Naive B cell (primary cell): ENCODE data around the gene LAMA5. TPM values are rescaled to one million over a fixed set of nuclear protein-coding genes. Genes with fewer than 3 reads are reported as not detected.

Source experiments
- ATAC-seq, 2 donors: fragments of 150-1000 bp; cut with Tn5 transposase; 2 replicates each; pipeline ENCODE4 v1.10.0; 2021; ENCODE audit warnings: low read depth in 2 of 2, mild to moderate bottlenecking in 2 of 2, moderate library complexity in 2 of 2
- DNase-seq: peaks from one replicate; pipeline ENCODE4 v3.0.0; 2022
- H3K27ac Mint-ChIP-seq, 6 donors: one replicate each; pipeline ENCODE4 v1.8.0; 2020 to 2022; ENCODE audit warnings: mild to moderate bottlenecking in 6 of 6, mixed read lengths in 6 of 6, moderate library complexity in 5 of 6, inconsistent platforms in 2 of 6
- H3K27me3 Mint-ChIP-seq, 3 donors: one replicate each; pipeline ENCODE4 v1.8.0; 2021 to 2022; ENCODE audit warnings: mixed read lengths in 3 of 3, mild to moderate bottlenecking in 1 of 3
- H3K36me3 Mint-ChIP-seq, 2 donors: one replicate each; pipeline ENCODE4 v1.8.0; 2020 to 2022; ENCODE audit warnings: mixed read lengths in 2 of 2, inconsistent platforms in 1 of 2, mild to moderate bottlenecking in 1 of 2
- H3K4me1 Mint-ChIP-seq, 3 donors: one replicate each; pipeline ENCODE4 v1.8.0; 2020 to 2022; ENCODE audit warnings: mixed read lengths in 3 of 3, inconsistent platforms in 1 of 3, mild to moderate bottlenecking in 1 of 3, moderate library complexity in 1 of 3
- H3K4me3 Mint-ChIP-seq, 8 donors: one replicate each; pipeline ENCODE4 v1.8.0; 2020 to 2022; ENCODE audit warnings: mild to moderate bottlenecking in 8 of 8, mixed read lengths in 8 of 8, moderate library complexity in 8 of 8, inconsistent platforms in 2 of 8
- H3K9me3 Mint-ChIP-seq, 7 donors: one replicate each; pipeline ENCODE4 v1.8.0; 2020 to 2022; ENCODE audit warnings: mixed read lengths in 7 of 7, mild to moderate bottlenecking in 5 of 7, inconsistent platforms in 2 of 7, moderate library complexity in 1 of 7
- polyA plus RNA-seq, 6 donors: library from polyadenylated mRNA; unstranded; fragments of 300-500 nt; fragmentation: Illumina TruSeq; gene quantifications; one replicate each; pipeline ENCODE4 v1.2.3, GENCODE V29; 2021; ENCODE audit warnings: low read depth in 6 of 6

LAMA5 gene
- polyA plus RNA-seq, 6 donors from 2014 or later = 0.50 to 11.9 (median 6.1) TPM

DNA sequence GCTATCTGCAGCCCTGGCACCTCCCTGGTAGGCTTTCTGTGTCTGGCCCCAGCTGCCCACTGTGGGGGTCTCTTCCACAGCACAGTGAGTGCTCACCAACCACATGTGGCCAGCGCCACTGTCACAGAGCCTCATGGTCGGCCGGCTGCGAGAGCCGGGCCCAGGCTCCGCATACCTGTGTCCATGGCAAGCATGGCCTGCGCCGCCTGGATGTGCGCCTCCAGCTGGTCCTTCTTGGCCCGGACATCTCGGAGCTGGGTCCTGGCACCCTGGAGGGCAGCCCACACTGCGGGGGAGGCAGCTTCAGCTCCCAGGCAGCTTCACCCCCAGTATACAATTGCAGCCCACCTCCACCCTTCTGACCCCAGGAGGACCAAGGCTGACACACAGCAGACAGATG is 51.3 kb downstream of the LAMA5 start:
- Mint-ChIP-seq H3K4me3 (no peak overlapping the region), H3K4me1 (peaks cover 0 to 8% (median 2%) of the 10 kb centered on the region in 3 donors), H3K27me3 (no peaks in the 10 kb centered on the region), H3K9me3 (peaks cover 0 to 2% (median 0%) of the 10 kb centered on the region in 7 donors), H3K36me3 (no peaks in the 10 kb centered on the region), H3K27ac (peak overlapping the region in 1 of 6 donors; percentile 79)
- no peak for ATAC-seq
- no peak for DNase-seq

DNA sequence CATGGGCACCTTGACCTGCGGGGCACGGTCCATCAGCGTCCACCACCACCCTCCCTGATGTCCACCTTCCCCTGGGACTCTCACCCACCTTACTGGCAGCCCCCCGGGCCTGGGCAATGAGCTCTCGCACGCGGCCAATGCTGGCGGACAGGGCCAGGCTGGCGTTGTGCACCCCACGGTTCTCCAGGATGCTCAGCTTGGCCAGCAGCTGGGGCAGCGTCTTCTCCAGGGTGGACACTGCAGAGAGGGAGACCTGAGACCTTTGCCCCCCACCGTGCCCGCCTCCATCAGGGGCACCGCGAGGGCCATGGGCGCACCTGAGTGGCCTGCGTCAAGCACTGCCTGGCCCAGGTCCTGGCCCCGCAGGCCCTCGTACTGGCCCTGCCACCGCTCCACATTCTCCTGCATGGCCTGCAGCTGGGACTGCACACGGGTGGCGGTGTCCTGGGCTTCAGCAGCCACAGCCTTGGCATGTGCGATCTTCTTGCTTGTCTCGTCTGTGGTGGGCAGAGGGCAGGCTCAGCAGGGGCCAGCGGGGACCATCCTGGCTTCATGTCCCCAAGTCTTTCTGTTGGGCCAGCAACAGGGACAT is 52.3 kb downstream of the LAMA5 start:
- Mint-ChIP-seq H3K4me1 (peaks cover 0 to 6% (median 0%) of the 10 kb centered on the region in 3 donors), H3K27ac (no peak overlapping the region), H3K9me3 (no peaks in the 10 kb centered on the region), H3K4me3 (no peak overlapping the region), H3K36me3 (no peaks in the 10 kb centered on the region), H3K27me3 (no peaks in the 10 kb centered on the region)
- ATAC-seq = no peak
- DNase-seq = no peak

DNA sequence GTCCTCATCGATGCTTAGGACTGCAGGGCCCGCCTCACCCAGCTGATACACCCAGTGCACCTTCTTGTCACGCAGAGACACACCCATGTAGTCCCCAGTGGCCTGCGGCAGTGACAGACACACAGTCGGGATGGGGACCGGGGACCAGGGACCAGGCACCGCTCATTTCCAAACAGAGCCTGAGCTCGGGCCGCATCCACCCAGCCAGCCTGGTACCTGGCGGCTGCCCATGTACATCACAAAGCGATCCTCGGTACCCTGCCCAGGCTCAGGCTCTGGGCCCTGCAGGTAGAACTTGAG is 52.8 kb downstream of the LAMA5 start:
- peak overlapping the region in 1 of 6 donors; percentile 60 for H3K27ac Mint-ChIP-seq
- H3K4me3 Mint-ChIP-seq = no peak overlapping the region

GRCh38 chr20:62313460-62314338 is 53.4 kb downstream of the LAMA5 start:
- no peaks in the 10 kb centered on the region for H3K36me3 Mint-ChIP-seq
- H3K4me3 Mint-ChIP-seq = no peak overlapping the region
- no peaks in the 10 kb centered on the region for H3K9me3 Mint-ChIP-seq
- H3K27ac Mint-ChIP-seq = peak overlapping the region in 1 of 6 donors; percentile 60
- DNase-seq (no peak), ATAC-seq (no peak)
- H3K27me3 Mint-ChIP-seq = no peaks in the 10 kb centered on the region
- peaks cover 0 to 6% (median 0%) of the 10 kb centered on the region in 3 donors for H3K4me1 Mint-ChIP-seq

More for the DNA sequence above, 52.8 kb downstream of the LAMA5 start:
- no peaks in the 10 kb centered on the region for H3K9me3 Mint-ChIP-seq
- no peaks in the 10 kb centered on the region for H3K36me3 Mint-ChIP-seq
- ATAC-seq = no peak
- H3K4me1 Mint-ChIP-seq = peaks cover 0 to 6% (median 0%) of the 10 kb centered on the region in 3 donors
- H3K27me3 Mint-ChIP-seq = no peaks in the 10 kb centered on the region
- no peak for DNase-seq

GRCh38 chr20:62313021-62313420 is 54.1 kb downstream of the LAMA5 start:
- H3K27ac Mint-ChIP-seq = no peak overlapping the region
- H3K27me3 Mint-ChIP-seq = no peaks in the 10 kb centered on the region
- no peaks in the 10 kb centered on the region for H3K9me3 Mint-ChIP-seq
- no peaks in the 10 kb centered on the region for H3K36me3 Mint-ChIP-seq
- peaks cover 0 to 6% (median 0%) of the 10 kb centered on the region in 3 donors for H3K4me1 Mint-ChIP-seq
- no peak for DNase-seq
- no peak overlapping the region for H3K4me3 Mint-ChIP-seq
- no peak for ATAC-seq

- no peaks in the 10 kb centered on the region for H3K27me3 Mint-ChIP-seq
- H3K4me3 Mint-ChIP-seq = no peak overlapping the region
- DNase-seq (no peak), ATAC-seq (no peak)
- H3K4me1 Mint-ChIP-seq = peaks cover 0 to 6% (median 0%) of the 10 kb centered on the region in 3 donors
- H3K9me3 Mint-ChIP-seq = no peaks in the 10 kb centered on the region
- no peaks in the 10 kb centered on the region for H3K36me3 Mint-ChIP-seq
- H3K27ac Mint-ChIP-seq = no peak overlapping the region
Measured at GRCh38 chr20:62312662-62312977, 54.5 kb downstream of the LAMA5 start.

DNA sequence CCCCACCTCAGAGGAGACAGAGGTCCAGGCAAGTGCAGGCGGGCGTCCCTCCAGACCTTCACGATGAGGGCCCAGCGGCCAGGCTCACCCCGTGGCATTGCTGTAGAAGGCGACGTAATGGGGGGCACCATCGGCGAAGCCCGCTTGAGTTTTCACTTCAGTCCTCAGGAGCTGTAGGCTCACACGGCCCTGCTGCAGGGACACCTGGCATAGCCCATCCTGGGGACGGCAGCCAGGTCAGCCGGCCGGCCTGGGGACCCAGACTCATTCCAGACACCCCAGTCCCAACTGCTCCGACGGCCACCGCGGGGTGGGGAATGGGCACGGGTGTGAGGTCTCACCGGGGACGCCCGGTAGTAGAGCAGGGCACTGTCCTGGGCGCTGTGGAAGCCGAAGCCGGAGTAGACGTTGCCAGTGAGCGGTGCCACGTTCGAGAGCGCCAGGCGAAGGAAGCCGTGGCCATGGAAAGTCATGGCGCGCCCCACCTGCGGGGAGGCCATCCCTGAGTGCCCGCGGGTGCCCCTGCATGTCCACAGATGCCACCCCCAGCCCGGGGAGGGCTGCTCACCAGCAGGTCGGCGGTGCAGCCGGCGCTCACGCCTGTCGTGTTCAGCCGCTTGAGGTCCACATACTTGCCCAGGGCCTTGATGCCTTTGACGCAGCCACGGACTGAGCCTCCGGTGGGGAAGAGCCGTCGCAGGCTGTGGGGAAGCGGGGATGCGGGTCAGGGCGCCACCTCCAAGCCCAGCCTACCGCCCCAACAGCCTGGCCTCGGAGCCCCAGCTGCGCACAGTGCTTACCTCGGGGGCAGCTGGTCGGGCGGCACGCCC is 55.1 kb downstream of the LAMA5 start:
- Mint-ChIP-seq H3K4me1 (peaks cover 0 to 6% (median 0%) of the 10 kb centered on the region in 3 donors), H3K9me3 (no peaks in the 10 kb centered on the region), H3K36me3 (no peaks in the 10 kb centered on the region), H3K27me3 (no peaks in the 10 kb centered on the region), H3K27ac (no peak overlapping the region), H3K4me3 (no peak overlapping the region)
- ATAC-seq = no peak
- DNase-seq = no peak

- H3K27me3 Mint-ChIP-seq = no peaks in the 10 kb centered on the region
- no peak for ATAC-seq
- H3K4me3 Mint-ChIP-seq = no peak overlapping the region
- no peak overlapping the region for H3K27ac Mint-ChIP-seq
- peaks cover 0 to 6% (median 0%) of the 10 kb centered on the region in 3 donors for H3K4me1 Mint-ChIP-seq
- no peaks in the 10 kb centered on the region for H3K36me3 Mint-ChIP-seq
- no peaks in the 10 kb centered on the region for H3K9me3 Mint-ChIP-seq
- no peak for DNase-seq
Measured at GRCh38 chr20:62311150-62311549, 56.0 kb downstream of the LAMA5 start.

DNA sequence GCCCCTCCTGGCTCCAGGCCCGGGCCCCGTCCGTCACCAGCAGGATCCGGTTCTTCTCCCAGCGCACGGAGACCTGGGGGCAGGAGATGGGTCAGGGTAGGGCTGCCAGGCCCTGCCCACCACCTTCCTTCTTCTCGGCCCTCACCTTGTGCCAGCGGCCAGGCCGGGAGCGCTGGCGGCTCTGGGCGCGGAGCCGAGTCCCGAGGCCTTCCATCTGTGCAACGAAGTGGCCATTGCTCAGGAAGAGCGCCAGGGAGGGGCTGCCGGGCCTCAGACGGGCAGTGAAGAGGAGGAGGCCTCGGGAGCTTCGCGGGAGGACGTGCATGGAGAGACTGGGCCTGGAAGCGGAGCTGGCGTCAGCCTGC is 56.4 kb downstream of the LAMA5 start:
- DNase-seq (no peak), ATAC-seq (no peak)
- Mint-ChIP-seq H3K27ac (no peak overlapping the region), H3K4me1 (peaks cover 0 to 6% (median 4%) of the 10 kb centered on the region in 3 donors), H3K36me3 (no peaks in the 10 kb centered on the region), H3K27me3 (no peaks in the 10 kb centered on the region), H3K4me3 (no peak overlapping the region), H3K9me3 (no peaks in the 10 kb centered on the region)

DNA sequence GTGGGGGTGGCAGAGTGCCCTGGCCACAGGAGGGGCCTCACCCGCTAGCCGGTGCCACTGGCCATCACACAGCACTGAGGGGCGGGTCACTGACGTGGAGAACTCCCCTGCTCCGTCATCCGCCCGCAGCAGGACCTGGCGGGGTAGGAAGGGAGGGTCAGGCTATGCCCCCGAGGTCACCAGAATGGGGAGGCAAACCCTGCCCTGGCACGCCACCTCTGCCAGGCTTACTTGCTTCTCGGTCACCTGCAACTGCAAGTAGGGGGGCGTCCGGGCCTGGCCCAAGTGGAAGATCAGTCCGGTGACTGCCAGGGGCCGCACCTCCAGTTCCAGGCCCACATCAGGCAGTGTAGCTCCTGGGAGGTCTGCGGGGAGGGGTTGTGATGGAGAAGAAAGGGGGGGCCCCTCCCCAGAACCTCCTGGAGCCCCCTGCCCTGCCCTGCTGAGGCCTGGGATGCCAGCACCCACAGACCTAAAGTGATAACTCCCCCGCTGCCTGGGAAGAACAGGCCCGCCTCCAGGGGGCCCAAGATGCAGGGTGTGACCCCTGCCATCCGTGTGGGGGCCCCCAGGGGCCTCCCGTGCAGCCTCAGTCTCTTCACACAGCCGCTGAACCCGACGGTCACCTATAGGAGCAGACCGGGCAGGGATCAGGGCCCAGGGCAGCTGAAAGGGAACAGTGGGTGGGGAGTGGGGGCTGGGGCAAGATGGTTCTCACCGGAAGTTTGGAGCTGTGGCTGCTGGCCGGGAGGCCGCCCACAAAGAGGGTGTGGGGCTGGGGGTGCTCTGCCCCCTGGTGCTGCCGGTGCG is 57.0 kb downstream of the LAMA5 start:
- H3K4me1 Mint-ChIP-seq = peaks cover 4 to 8% (median 6%) of the 10 kb centered on the region in 3 donors
- ATAC-seq (no peak), DNase-seq (no peak)
- no peaks in the 10 kb centered on the region for H3K36me3 Mint-ChIP-seq
- H3K4me3 Mint-ChIP-seq = peak overlapping the region in 1 of 8 donors; percentile 42
- no peaks in the 10 kb centered on the region for H3K27me3 Mint-ChIP-seq
- H3K9me3 Mint-ChIP-seq = no peaks in the 10 kb centered on the region
- H3K27ac Mint-ChIP-seq = no peak overlapping the region

GRCh38 chr20:62309198-62309944 is 57.7 kb downstream of the LAMA5 start:
- Mint-ChIP-seq H3K9me3 (no peaks in the 10 kb centered on the region), H3K4me3 (no peak overlapping the region), H3K27me3 (no peaks in the 10 kb centered on the region), H3K4me1 (peaks cover 5 to 14% (median 11%) of the 10 kb centered on the region in 3 donors), H3K36me3 (no peaks in the 10 kb centered on the region), H3K27ac (peak overlapping the region in 1 of 6 donors; percentile 76)
- DNase-seq = no peak
- no peak for ATAC-seq

GRCh38 chr20:62308102-62308822 is 58.9 kb downstream of the LAMA5 start:
- no peaks in the 10 kb centered on the region for H3K27me3 Mint-ChIP-seq
- DNase-seq (no peak), ATAC-seq (no peak)
- H3K36me3 Mint-ChIP-seq = no peaks in the 10 kb centered on the region
- H3K27ac Mint-ChIP-seq = no peak overlapping the region
- H3K4me3 Mint-ChIP-seq = peak overlapping the region in 1 of 8 donors; percentile 15
- peaks cover 10 to 20% (median 19%) of the 10 kb centered on the region in 3 donors for H3K4me1 Mint-ChIP-seq
- no peaks in the 10 kb centered on the region for H3K9me3 Mint-ChIP-seq
